ENCODE data around the gene ADGRF3. TPM values are rescaled to one million over a fixed set of nuclear protein-coding genes. Genes with fewer than 3 reads are reported as not detected.
"Not testable (repeated sequence)": the region's sequence is repeated elsewhere in the genome, so short reads cannot be mapped to it uniquely, and the experiment has no call there.

ADGRF3 gene
- total RNA-seq, 1 experiment from 2014 or later: not detected

GRCh38 chr2:26351375-26352090 lies 4.9 kb upstream of the ADGRF3 start:
- DNase-seq (ENCODE audit: low spot score): no peak

- DNase-seq (ENCODE audit: low spot score): no peak
Measured at GRCh38 chr2:26349690-26350089, 3.1 kb upstream of the ADGRF3 start.

GRCh38 chr2:26347286-26347865 lies 787 bp upstream of the ADGRF3 start:
- no peak for DNase-seq (ENCODE audit: low spot score)

- DNase-seq (ENCODE audit: low spot score): peak; percentile 96
Measured at GRCh38 chr2:26345545-26346453, 790 bp downstream of the ADGRF3 start, which contains the start of gene SELENOI. TSS of gene SELENOI (plus strand) at chr2:26346143. CDS start at chr2:26346233, 90 bp downstream.

GRCh38 chr2:26345283-26345544 lies 1.4 kb downstream of the ADGRF3 start:
- no peak for DNase-seq (ENCODE audit: low spot score)

GRCh38 chr2:26344581-26345282 lies 1.9 kb downstream of the ADGRF3 start:
- no peak for DNase-seq (ENCODE audit: low spot score)

GRCh38 chr2:26340831-26341230 lies 5.8 kb downstream of the ADGRF3 start:
- no peak for DNase-seq (ENCODE audit: low spot score)

- no peak for DNase-seq (ENCODE audit: low spot score)
Measured at GRCh38 chr2:26337298-26337697, 9.3 kb downstream of the ADGRF3 start.

- no peak for DNase-seq (ENCODE audit: low spot score)
Measured at GRCh38 chr2:26336719-26337118, 9.9 kb downstream of the ADGRF3 start.

- no peak for DNase-seq (ENCODE audit: low spot score)
Measured at GRCh38 chr2:26335231-26335630, 11.4 kb downstream of the ADGRF3 start.

- DNase-seq (ENCODE audit: low spot score): no peak
Measured at GRCh38 chr2:26333293-26333692, 13.3 kb downstream of the ADGRF3 start.

- DNase-seq (ENCODE audit: low spot score): not testable (repeated sequence)
Measured at GRCh38 chr2:26331321-26331720, 15.3 kb downstream of the ADGRF3 start.

- no peak for DNase-seq (ENCODE audit: low spot score)
Measured at GRCh38 chr2:26330604-26331003, 16.0 kb downstream of the ADGRF3 start.

GRCh38 chr2:26330114-26330549 lies 16.5 kb downstream of the ADGRF3 start:
- DNase-seq (ENCODE audit: low spot score): peak; percentile 61

GRCh38 chr2:26329083-26329482 lies 17.5 kb downstream of the ADGRF3 start:
- DNase-seq (ENCODE audit: low spot score): not testable (repeated sequence)

GRCh38 chr2:26327291-26328272 lies 19.0 kb downstream of the ADGRF3 start:
- no peak for DNase-seq (ENCODE audit: low spot score)

GRCh38 chr2:26326514-26326913 lies 20.1 kb downstream of the ADGRF3 start:
- no peak for DNase-seq (ENCODE audit: low spot score)

- DNase-seq (ENCODE audit: low spot score): no peak
Measured at GRCh38 chr2:26325851-26326250, 20.7 kb downstream of the ADGRF3 start.

GRCh38 chr2:26324903-26325302 lies 21.7 kb downstream of the ADGRF3 start:
- no peak for DNase-seq (ENCODE audit: low spot score)

- DNase-seq (ENCODE audit: low spot score): not testable (repeated sequence)
Measured at GRCh38 chr2:26324479-26324878, 22.1 kb downstream of the ADGRF3 start.

- no peak for DNase-seq (ENCODE audit: low spot score)
Measured at GRCh38 chr2:26318950-26319349, 27.6 kb downstream of the ADGRF3 start.
